Nephron progenitor cell (in vitro differentiated cells): ENCODE data around the gene OPN1SW.

Experiments
- DNase-seq: peaks from one replicate; pipeline ENCODE4 v3.0.0; 2021
- H3K27ac Mint-ChIP-seq: 2 replicates; pipeline ENCODE4 v1.8.0; 2021; ENCODE audit warnings: mild to moderate bottlenecking, moderate library complexity, mixed read lengths
- H3K27me3 Mint-ChIP-seq: 2 replicates; pipeline ENCODE4 v1.8.0; 2021; ENCODE audit warnings: mild to moderate bottlenecking, low read depth, mixed read lengths; ENCODE audit not compliant: poor library complexity
- H3K36me3 Mint-ChIP-seq: 2 replicates; pipeline ENCODE4 v1.8.0; 2021; ENCODE audit warnings: low read depth, mixed read lengths
- H3K4me1 Mint-ChIP-seq: 2 replicates; pipeline ENCODE4 v1.8.0; 2021; ENCODE audit warnings: mixed read lengths
- H3K4me3 Mint-ChIP-seq: 2 replicates; pipeline ENCODE4 v1.8.0; 2021; ENCODE audit warnings: mild to moderate bottlenecking, moderate library complexity, mixed read lengths
- H3K9me3 Mint-ChIP-seq: 2 replicates; pipeline ENCODE4 v1.8.0; 2021; ENCODE audit warnings: mild to moderate bottlenecking, moderate library complexity, mixed read lengths
- TF ChIP-seq, protein P1 (sequence below): fragments of 200-600 bp; sonication (generic); IDR thresholded peaks from 2 replicates; pipeline ENCODE4 v1.5.0; 2021; ENCODE audit warnings: antibody characterized with exemption

The OPN1SW gene

DNA sequence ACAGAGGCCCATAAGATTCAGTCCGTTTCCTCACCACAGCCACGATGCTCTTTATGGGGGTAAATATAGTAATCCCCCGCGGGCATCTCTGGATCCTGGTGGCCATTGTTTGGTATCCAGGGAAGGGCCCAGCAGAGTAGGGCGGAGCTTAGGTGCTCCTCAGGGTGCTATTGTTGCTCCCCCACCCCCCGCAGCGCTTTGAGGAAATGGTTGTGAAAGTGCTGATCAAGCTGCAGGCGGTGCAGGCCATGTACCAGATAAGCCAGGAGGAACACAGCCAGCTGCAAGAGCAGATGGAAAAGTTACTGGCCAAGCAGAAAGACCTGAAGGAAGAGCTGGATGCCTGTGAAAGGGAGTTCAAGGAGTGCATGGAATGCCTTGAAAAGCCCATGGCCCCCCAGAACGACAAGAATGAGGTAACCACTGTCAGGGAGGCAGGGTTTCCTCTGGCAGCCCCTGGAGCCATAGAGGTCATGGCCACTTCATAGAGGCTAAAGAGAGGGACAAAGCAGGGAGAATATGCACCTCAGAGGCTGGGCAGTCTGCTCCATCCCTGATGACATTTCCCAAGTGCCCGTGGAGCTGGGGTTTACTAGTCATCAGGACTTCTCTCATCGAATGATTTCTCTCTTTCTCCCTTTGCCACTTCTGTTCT lies 37.0 kb upstream of the OPN1SW start:
- no peak overlapping the region for H3K27ac Mint-ChIP-seq

DNA sequence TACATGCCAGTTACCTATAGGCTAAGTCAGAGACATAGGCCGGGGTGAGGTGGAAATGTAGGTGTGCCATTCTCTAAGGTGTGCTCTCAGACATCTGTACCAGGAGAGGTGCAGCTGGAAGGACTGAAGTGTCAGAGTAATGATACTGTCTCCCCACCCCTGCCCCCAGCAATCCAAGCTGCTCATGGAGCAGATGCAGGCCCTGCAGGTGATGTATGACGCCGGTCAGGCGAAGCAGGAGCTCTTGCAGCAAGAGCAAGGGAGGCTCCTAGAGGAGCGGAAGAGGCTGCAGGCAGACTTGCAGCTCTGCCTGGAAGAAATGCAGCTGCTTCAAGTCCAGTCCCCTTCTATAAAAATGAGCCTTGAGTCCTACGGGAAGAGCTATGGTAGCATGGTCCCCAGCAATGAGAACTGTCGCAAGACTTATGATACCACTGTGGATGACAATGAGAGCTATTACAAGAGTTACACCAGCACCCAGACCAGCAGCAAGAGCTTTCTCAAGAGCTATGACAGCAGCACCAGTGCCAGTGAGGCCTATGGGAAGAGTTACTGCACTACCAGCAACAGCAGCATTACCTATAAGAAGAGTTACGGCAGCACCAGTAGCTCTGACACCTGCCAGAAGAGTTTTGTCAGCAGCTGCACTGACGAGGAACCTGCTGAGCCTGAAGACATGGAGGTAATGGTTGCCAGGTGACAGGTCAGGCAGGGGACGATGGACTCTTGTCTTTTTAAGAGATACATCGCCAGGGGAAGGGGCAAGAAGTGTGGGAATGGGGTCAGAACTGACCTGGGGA lies 36.2 kb upstream of the OPN1SW start:
- TF ChIP-seq, protein P1, sequence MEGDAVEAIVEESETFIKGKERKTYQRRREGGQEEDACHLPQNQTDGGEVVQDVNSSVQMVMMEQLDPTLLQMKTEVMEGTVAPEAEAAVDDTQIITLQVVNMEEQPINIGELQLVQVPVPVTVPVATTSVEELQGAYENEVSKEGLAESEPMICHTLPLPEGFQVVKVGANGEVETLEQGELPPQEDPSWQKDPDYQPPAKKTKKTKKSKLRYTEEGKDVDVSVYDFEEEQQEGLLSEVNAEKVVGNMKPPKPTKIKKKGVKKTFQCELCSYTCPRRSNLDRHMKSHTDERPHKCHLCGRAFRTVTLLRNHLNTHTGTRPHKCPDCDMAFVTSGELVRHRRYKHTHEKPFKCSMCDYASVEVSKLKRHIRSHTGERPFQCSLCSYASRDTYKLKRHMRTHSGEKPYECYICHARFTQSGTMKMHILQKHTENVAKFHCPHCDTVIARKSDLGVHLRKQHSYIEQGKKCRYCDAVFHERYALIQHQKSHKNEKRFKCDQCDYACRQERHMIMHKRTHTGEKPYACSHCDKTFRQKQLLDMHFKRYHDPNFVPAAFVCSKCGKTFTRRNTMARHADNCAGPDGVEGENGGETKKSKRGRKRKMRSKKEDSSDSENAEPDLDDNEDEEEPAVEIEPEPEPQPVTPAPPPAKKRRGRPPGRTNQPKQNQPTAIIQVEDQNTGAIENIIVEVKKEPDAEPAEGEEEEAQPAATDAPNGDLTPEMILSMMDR: no peak
- Mint-ChIP-seq H3K4me3 (no peak overlapping the region), H3K36me3 (peaks cover 28% of the 10 kb centered on the region), H3K27ac (no peak overlapping the region), H3K4me1 (peaks cover 2% of the 10 kb centered on the region), H3K9me3 (no peaks in the 10 kb centered on the region), H3K27me3 (peaks cover under 1% of the 10 kb centered on the region)
- DNase-seq: no peak

More for the DNA sequence above, 37.0 kb upstream of the OPN1SW start:
- Mint-ChIP-seq H3K27me3 (peaks cover 3% of the 10 kb centered on the region), H3K4me1 (peaks cover 5% of the 10 kb centered on the region), H3K9me3 (no peaks in the 10 kb centered on the region), H3K36me3 (peaks cover 28% of the 10 kb centered on the region), H3K4me3 (no peak overlapping the region)
- TF ChIP-seq, protein P1: no peak
- no peak for DNase-seq

DNA sequence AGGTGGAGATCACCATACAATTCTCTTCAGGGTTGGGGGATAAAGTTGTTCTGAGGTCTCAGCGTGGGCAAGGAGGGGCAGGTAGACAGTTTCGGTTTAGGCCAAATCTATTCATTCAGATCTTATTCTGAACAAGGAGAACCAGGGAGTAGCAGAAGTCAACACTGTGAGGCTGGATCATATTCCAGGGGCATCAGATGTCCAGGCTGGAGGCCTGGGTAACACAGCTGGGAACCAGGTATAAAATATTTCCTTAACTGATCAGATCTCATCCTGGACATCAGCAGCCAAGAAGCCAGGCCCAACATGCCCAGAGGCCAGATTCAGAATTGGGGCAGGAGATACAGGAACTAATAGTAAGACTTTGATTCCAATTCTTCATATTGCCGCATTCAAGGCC lies 35.4 kb upstream of the OPN1SW start:
- Mint-ChIP-seq H3K9me3 (no peaks in the 10 kb centered on the region), H3K27ac (no peak overlapping the region), H3K4me3 (no peak overlapping the region), H3K4me1 (no peaks in the 10 kb centered on the region), H3K27me3 (no peaks in the 10 kb centered on the region), H3K36me3 (peaks cover 35% of the 10 kb centered on the region)
- TF ChIP-seq, protein P1: no peak
- DNase-seq: no peak

DNA sequence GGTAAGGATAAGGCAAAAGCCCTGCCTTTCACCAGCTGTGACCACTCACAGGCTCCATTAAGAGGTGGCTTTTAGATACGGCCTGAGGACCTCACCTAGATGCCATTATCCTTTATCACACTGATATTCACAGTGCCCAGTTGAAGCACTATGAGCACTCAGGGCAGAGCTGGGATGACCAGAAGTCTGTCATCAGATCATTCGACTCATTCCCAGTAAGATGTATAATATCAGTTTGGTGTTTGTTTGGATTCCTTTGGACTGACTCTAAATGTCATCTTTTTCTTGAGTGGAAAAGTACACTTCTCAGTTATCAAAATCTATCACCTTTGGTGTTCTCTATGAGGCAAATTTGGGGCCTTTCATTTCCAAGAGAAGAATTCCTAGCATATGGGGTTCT lies 34.9 kb upstream of the OPN1SW start:
- Mint-ChIP-seq H3K4me1 (no peaks in the 10 kb centered on the region), H3K27me3 (no peaks in the 10 kb centered on the region), H3K4me3 (no peak overlapping the region), H3K27ac (no peak overlapping the region), H3K9me3 (no peaks in the 10 kb centered on the region), H3K36me3 (peaks cover 37% of the 10 kb centered on the region)
- TF ChIP-seq, protein P1: no peak
- no peak for DNase-seq

DNA sequence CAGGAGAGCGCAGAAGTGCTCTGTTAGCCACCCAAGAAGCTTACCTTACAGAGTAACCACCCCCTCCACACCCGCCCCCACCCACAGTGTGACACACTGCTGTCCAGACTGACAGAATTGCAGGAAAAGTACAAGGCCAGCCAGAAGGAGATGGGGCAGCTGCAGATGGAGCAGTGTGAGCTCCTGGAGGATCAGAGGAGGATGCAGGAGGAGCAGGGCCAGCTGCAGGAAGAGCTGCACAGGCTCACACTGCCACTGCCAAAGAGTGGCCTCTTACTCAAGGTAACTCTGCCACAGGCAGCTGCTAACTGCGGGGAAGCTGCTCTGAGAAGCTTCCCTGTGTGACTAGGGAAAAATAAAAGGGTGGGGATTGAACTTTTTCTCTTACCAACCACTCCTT lies 33.8 kb upstream of the OPN1SW start:
- TF ChIP-seq, protein P1: no peak
- no peak for DNase-seq
- no peak overlapping the region for H3K4me3 Mint-ChIP-seq
- H3K36me3 Mint-ChIP-seq: peaks cover 38% of the 10 kb centered on the region
- no peaks in the 10 kb centered on the region for H3K9me3 Mint-ChIP-seq
- no peaks in the 10 kb centered on the region for H3K27me3 Mint-ChIP-seq
- H3K4me1 Mint-ChIP-seq: peaks cover 10% of the 10 kb centered on the region
- H3K27ac Mint-ChIP-seq: no peak overlapping the region

DNA sequence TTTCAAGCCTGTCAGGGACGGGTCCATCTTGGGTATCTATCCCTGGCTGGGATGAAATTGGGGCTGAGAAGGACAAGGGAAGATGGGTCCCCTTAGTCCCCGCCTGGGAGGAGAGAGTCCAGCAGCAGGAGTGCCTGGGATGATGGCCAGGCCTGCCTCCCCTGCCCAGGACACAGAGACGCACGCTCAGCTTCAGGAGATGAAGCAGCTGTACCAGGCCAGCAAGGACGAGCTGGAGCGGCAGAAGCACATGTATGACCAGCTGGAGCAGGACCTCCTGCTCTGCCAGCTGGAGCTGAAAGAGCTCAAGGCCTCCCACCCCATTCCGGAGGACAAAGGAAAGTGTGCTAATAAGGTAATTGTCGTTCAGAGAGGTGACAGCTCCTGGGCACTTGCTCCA lies 31.6 kb upstream of the OPN1SW start:
- Mint-ChIP-seq H3K4me3 (no peak overlapping the region), H3K27me3 (no peaks in the 10 kb centered on the region), H3K27ac (no peak overlapping the region), H3K4me1 (peaks cover 16% of the 10 kb centered on the region), H3K9me3 (no peaks in the 10 kb centered on the region), H3K36me3 (peaks cover 43% of the 10 kb centered on the region)
- DNase-seq: no peak
- TF ChIP-seq, protein P1: no peak
